ENCODE measurements around the gene RAD9A.

The RAD9A gene

GRCh38 chr11:67389477-67389876 lies 2.3 kb upstream of the RAD9A start:
- Histone ChIP-seq H3K27ac (ENCODE audit: low read length) (no peak overlapping the region), H3K36me3 (replicated peaks; ENCODE audit: insufficient read depth, low read length) (no peaks in the 10 kb centered on the region), H3K9me2 (replicated peaks; ENCODE audit: insufficient read depth, low read length) (no peaks in the 10 kb centered on the region), H2AFZ (ENCODE audit: low read length) (no peak overlapping the region), H3K79me2 (ENCODE audit: low read length) (peaks cover 37% of the 10 kb centered on the region), H3K27me3 (replicated peaks; ENCODE audit: insufficient read depth, low read length) (peaks cover 3% of the 10 kb centered on the region; the same call in 1 of the 2 replicates), H3K9me3 (replicated peaks; ENCODE audit: insufficient read depth, low read length) (no peaks in the 10 kb centered on the region), H3K4me1 (ENCODE audit: low read length) (peaks cover 9% of the 10 kb centered on the region), H4K20me1 (ENCODE audit: insufficient read depth, low read length) (no peaks in the 10 kb centered on the region), H3K9ac (ENCODE audit: low read length) (no peak overlapping the region), H3F3A (ENCODE audit: insufficient read depth, low read length) (peaks cover 12% of the 10 kb centered on the region; the same call in 1 of the 2 replicates), H3K4me3 (ENCODE audit: low read length) (no peak overlapping the region), H3K4me2 (ENCODE audit: low read depth, low read length) (no peak overlapping the region)
- TF ChIP-seq EZH2phosphoT487 (IDR thresholded peaks at IDR 0.05; ENCODE audit: low read length) (no peak), CTCF (IDR thresholded peaks at IDR 0.05; ENCODE audit: low read length) (peak; percentile 67), EZH2 (optimal IDR thresholded peaks at IDR 0.05; ENCODE audit: low read depth, low read length) (no peak)
- peak; percentile 45 for DNase-seq

- TF ChIP-seq CTCF (IDR thresholded peaks at IDR 0.05; ENCODE audit: low read length) = no peak
- TF ChIP-seq EZH2phosphoT487 (IDR thresholded peaks at IDR 0.05; ENCODE audit: low read length) = no peak
- no peak for TF ChIP-seq EZH2 (optimal IDR thresholded peaks at IDR 0.05; ENCODE audit: low read depth, low read length)
- Histone ChIP-seq H3K27ac (ENCODE audit: low read length) (peak overlapping the region; percentile 50; the same call in 1 of the 2 replicates), H3K9me2 (replicated peaks; ENCODE audit: insufficient read depth, low read length) (no peaks in the 10 kb centered on the region), H3F3A (ENCODE audit: insufficient read depth, low read length) (peaks cover 12% of the 10 kb centered on the region; the same call in 1 of the 2 replicates), H3K9me3 (replicated peaks; ENCODE audit: insufficient read depth, low read length) (no peaks in the 10 kb centered on the region), H3K4me3 (ENCODE audit: low read length) (peak overlapping the region; percentile 97), H3K4me1 (ENCODE audit: low read length) (peaks cover 9% of the 10 kb centered on the region), H4K20me1 (ENCODE audit: insufficient read depth, low read length) (no peaks in the 10 kb centered on the region), H3K36me3 (replicated peaks; ENCODE audit: insufficient read depth, low read length) (no peaks in the 10 kb centered on the region), H2AFZ (ENCODE audit: low read length) (peak overlapping the region; percentile 98), H3K4me2 (ENCODE audit: low read depth, low read length) (peak overlapping the region; percentile 74), H3K9ac (ENCODE audit: low read length) (peak overlapping the region; percentile 91), H3K27me3 (replicated peaks; ENCODE audit: insufficient read depth, low read length) (no peaks in the 10 kb centered on the region), H3K79me2 (ENCODE audit: low read length) (peaks cover 44% of the 10 kb centered on the region)
- DNase-seq = no peak
Observed at GRCh38 chr11:67390947-67391303, 861 bp upstream of the RAD9A start.

- H3K9ac ChIP-seq (ENCODE audit: low read length) = peak overlapping the region; percentile 91
- peak overlapping the region; percentile 50; the same call in 1 of the 2 replicates for H3K27ac ChIP-seq (ENCODE audit: low read length)
- peak overlapping the region; percentile 98 for H2AFZ ChIP-seq (ENCODE audit: low read length)
- peak; percentile 9 for DNase-seq
- H3K79me2 ChIP-seq (ENCODE audit: low read length) = peaks cover 56% of the 10 kb centered on the region
- peaks cover 12% of the 10 kb centered on the region; the same call in 1 of the 2 replicates for H3F3A ChIP-seq (ENCODE audit: insufficient read depth, low read length)
- peak overlapping the region; percentile 74 for H3K4me2 ChIP-seq (ENCODE audit: low read depth, low read length)
- H3K9me2 ChIP-seq (replicated peaks; ENCODE audit: insufficient read depth, low read length) = no peaks in the 10 kb centered on the region
- TF ChIP-seq CTCF (IDR thresholded peaks at IDR 0.05; ENCODE audit: low read length) (0 out of 2 replicates have a peak, but pooled peaks have one; percentile 5), EZH2phosphoT487 (IDR thresholded peaks at IDR 0.05; ENCODE audit: low read length) (no peak), EZH2 (optimal IDR thresholded peaks at IDR 0.05; ENCODE audit: low read depth, low read length) (no peak)
- no peaks in the 10 kb centered on the region for H4K20me1 ChIP-seq (ENCODE audit: insufficient read depth, low read length)
- H3K4me1 ChIP-seq (ENCODE audit: low read length) = peaks cover 9% of the 10 kb centered on the region
- H3K27me3 ChIP-seq (replicated peaks; ENCODE audit: insufficient read depth, low read length) = no peaks in the 10 kb centered on the region
- peak overlapping the region; percentile 97 for H3K4me3 ChIP-seq (ENCODE audit: low read length)
- H3K9me3 ChIP-seq (replicated peaks; ENCODE audit: insufficient read depth, low read length) = no peaks in the 10 kb centered on the region
- H3K36me3 ChIP-seq (replicated peaks; ENCODE audit: insufficient read depth, low read length) = no peaks in the 10 kb centered on the region
Observed at GRCh38 chr11:67392183-67392715, 463 bp downstream of the RAD9A start.
